ENCODE data around the gene DEFB123.

DNA sequence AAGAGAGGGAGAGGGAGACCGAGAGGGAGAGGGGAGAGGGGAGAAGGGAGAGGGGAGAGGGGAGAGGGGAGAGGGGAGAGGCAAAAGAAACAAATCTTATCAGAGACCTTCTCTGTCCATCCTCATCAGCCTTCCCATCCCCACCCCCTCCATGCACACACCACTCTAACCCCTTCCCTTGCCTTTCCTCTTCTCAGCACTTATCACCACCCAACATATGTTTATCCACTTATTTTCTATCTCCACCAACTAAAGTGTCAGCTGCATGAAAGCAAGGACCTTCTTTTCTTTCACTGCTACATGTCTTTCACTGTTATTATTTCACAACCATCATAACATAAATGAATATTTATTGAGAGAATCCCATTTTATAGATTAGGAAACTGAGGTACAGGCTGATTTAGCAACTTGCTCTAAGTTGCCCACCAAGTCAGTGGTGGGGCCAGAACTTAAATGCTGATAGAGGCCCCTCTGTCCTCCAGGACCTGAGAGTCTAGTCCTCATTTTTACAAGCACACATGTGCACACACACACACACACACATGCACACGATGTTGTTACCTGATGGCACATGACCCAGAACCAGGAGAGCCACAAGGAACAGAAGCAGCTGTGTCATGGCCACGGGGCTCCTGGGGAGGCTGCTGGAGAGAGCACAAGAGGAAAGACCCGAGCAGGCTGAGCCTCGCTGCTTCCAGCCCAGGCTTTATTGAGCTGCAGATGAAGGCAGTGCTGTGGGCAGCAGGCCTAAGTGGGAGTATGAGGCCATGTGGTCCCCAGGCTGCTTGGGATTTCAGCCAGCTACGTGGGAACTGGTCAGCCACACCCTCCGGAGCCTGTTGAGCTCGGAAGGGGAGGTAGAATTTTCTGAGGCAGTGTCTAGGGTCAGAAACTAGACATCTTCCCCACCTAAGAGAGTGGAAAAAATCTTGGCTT, 32.2 kb downstream of the DEFB123 start:
- TF ChIP-seq L3MBTL2 (conservative IDR thresholded peaks at IDR 0.05) (no peak), BHLHE40 (IDR thresholded peaks at IDR 0.05; ENCODE audit: borderline replicate concordance) (no peak), SP1 (IDR thresholded peaks at IDR 0.05) (no peak), FOXM1 (IDR thresholded peaks at IDR 0.05; ENCODE audit: borderline replicate concordance) (no peak), ARNT (IDR thresholded peaks at IDR 0.05) (no peak), ZNF384 (IDR thresholded peaks at IDR 0.05) (no peak), ELF4 (IDR thresholded peaks at IDR 0.05) (no peak), NFRKB (IDR thresholded peaks at IDR 0.05) (no peak), FOXK2 (IDR thresholded peaks at IDR 0.05) (no peak), TARDBP (IDR thresholded peaks at IDR 0.05) (no peak), SUZ12 (IDR thresholded peaks at IDR 0.05) (no peak)
- TF ChIP-seq, protein P1, sequence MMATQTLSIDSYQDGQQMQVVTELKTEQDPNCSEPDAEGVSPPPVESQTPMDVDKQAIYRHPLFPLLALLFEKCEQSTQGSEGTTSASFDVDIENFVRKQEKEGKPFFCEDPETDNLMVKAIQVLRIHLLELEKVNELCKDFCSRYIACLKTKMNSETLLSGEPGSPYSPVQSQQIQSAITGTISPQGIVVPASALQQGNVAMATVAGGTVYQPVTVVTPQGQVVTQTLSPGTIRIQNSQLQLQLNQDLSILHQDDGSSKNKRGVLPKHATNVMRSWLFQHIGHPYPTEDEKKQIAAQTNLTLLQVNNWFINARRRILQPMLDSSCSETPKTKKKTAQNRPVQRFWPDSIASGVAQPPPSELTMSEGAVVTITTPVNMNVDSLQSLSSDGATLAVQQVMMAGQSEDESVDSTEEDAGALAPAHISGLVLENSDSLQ (IDR thresholded peaks at IDR 0.05) = no peak

All from HEK293T (cell line).